Transverse colon (tissue), 4 donors: ENCODE data around the gene SF3B6. TPM values are rescaled to one million over a fixed set of nuclear protein-coding genes. Genes with fewer than 3 reads are reported as not detected.

Source experiments
- DNase-seq: peaks from one replicate; pipeline ENCODE4 v3.0.0-alpha.2; 2019
- H3K27ac ChIP-seq, 4 donors: fragments of 200-600 bp; sonication (generic); 2 replicates each; pipeline ENCODE4 v1.5.1; 2016 to 2018; ENCODE audit warnings: inconsistent platforms in 4 of 4
- H3K27me3 ChIP-seq: fragments of 200-600 bp; sonication (generic); 2 replicates; pipeline ENCODE4 v1.5.1; 2017; ENCODE audit warnings: inconsistent platforms
- H3K36me3 ChIP-seq, 4 donors: fragments of 200-600 bp; sonication (generic); 2 replicates each; pipeline ENCODE4 v1.5.1; 2017 to 2019; ENCODE audit warnings: inconsistent platforms in 4 of 4
- H3K4me1 ChIP-seq, 4 donors: fragments of 200-600 bp; sonication (generic); 2 replicates each; pipeline ENCODE4 v1.5.1; 2017 to 2020; ENCODE audit warnings: inconsistent platforms in 4 of 4
- H3K4me3 ChIP-seq, 4 donors: fragments of 200-600 bp; sonication (generic); 1 replicate in 1 of 4; 2 replicates in 3 of 4; pipeline versions ENCODE4 v1.5.1 to v1.6.1; 2017 to 2019; ENCODE audit warnings: inconsistent platforms in 4 of 4
- H3K9me3 ChIP-seq, 2 donors: fragments of 200-600 bp; sonication (generic); 2 replicates each; pipeline ENCODE4 v1.5.1; 2017 to 2019; ENCODE audit warnings: inconsistent platforms in 2 of 2
- CTCF ChIP-seq, 5 experiments: fragments of 200-600 bp in 3 of 5; fragments of 450-650 bp in 2 of 5; sonication (generic) in 3 of 5; IDR thresholded peaks; 1 replicate in 2 of 5; 2 replicates in 3 of 5; pipeline ENCODE4 v1.5.1; 2016 to 2017; ENCODE audit warnings: antibody characterized with exemption in 5 of 5, inconsistent platforms in 3 of 5, mild to moderate bottlenecking in 2 of 5, moderate library complexity in 1 of 5
- EP300 ChIP-seq: sonication (generic); formaldehyde crosslinking; IDR thresholded peaks from one replicate; pipeline ENCODE4 v1.6.1; 2017; ENCODE audit warnings: antibody characterized with exemption, low read depth
- POLR2A ChIP-seq: fragments of 450-650 bp; IDR thresholded peaks from one replicate; pipeline ENCODE4 v1.6.1; 2016; ENCODE audit warnings: antibody characterized with exemption, mild to moderate bottlenecking, moderate library complexity
- POLR2AphosphoS5 ChIP-seq, 3 donors: sonication (generic); formaldehyde crosslinking; IDR thresholded peaks; one replicate each; pipeline ENCODE4 v1.6.1; 2016; ENCODE audit warnings: antibody characterized with exemption in 3 of 3
- WGBS, 2 donors: methylation state at CpG; one replicate each; pipeline ENCODE4 v1.1.5; 2018; ENCODE audit warnings: low coverage in 1 of 2; 5-methylcytosine and 5-hydroxymethylcytosine counted together
- in situ Hi-C, 4 donors: fragments of 200-750 bp; cut with MboI; loops; one replicate each; pipeline versions ENCODE4 v1.15.0 to v1.15.1; 2017; ENCODE audit warnings: low sequenced_read_pairs in 3 of 4, low pct_ligation_motif_present in 1 of 4, low pct_unique_long_range_greater_than_20kb in 1 of 4
- intact Hi-C: fragments of 100-400 bp; cut with DNase I; formaldehyde crosslinking; loops from one replicate; pipeline ENCODE4 v1.15.1; 2023; ENCODE audit warnings: low total_unique reads
- total RNA-seq, 4 donors: library from RNA; depleted of rRNA; stranded (reverse); fragments of >200 nt; gene quantifications; one replicate each; pipeline ENCODE4 v1.1.0, GENCODE V29; 2016

Gene SF3B6
- 100 to 1,000 TPM in 1 of 4 donors, 10 to 100 TPM in 3; 17.3 to 104 (median 93.2) TPM for total RNA-seq

GRCh38 chr2:24075915-24076848 lies at the start of gene SF3B6:
TSS of gene SF3B6 (minus strand) at chr2:24076326. CDS start at chr2:24076229, 97 bp downstream.
- no peaks in the 10 kb centered on the region for H3K27me3 ChIP-seq
- WGBS, 2 donors: 0 to 1% methylated on average over 3 to 62 of the region's 64 CpGs
- H3K4me3 ChIP-seq: peak within 1 kb of the TSS; percentile 55 to 66 (median 60)
- DNase-seq: peak; percentile 100
- in situ Hi-C loops (loop anchor here in 1 of 4 donors (10.0 kb wide), 1 partner anchor 151 kb away; the partner anchor contains the start of gene ATAD2B), intact Hi-C loops (no loop called here)
- peaks cover 9 to 30% (median 16%) of the 10 kb centered on the region in 4 donors for H3K4me1 ChIP-seq
- peak within 1 kb of the TSS; percentile 90 to 97 (median 93) for H3K27ac ChIP-seq
- TF ChIP-seq POLR2A (peak; percentile 76), CTCF (IDR thresholded peaks at IDR 0.05) (no peak), POLR2AphosphoS5 (IDR thresholded peaks at IDR 0.05) (peak; percentile 84 to 93 (median 86)), EP300 (no peak)
- H3K9me3 ChIP-seq: no peaks in the 10 kb centered on the region
- peaks cover 0 to 22% (median 0%) of the 10 kb centered on the region in 4 donors for H3K36me3 ChIP-seq

DNA sequence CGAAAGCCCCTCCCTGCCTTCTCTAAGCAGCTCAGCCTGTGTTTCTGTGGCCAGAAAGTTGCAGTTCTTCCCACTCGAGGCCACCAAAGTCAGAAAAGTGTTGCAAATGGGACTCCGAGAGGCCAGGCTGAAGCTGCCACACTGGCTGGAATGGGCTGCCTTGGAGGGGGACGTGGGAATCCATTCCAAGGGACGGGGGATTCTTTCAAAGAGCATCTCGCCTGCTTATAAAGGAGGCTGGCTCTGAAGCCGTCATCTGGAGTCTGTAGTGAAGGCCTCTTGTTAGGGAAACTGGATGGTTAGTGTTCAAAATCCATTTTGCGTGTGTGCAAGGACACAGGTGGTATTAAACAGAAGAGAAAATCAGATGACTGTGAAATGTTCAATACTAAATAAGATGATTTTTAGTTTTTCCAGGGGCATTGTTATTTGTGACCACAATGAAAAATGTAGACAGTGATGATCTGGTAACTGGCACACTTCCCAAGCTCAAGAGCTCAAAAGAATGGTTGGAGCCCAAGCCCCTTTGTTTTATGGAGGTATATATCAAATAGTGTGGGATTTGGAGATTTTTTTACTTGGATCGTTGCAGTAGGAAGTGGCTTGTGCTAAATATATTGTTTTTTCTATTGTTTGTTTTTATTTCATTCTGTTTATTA lies 47.9 kb upstream of the SF3B6 start:
- DNase-seq: no peak
- no peak for TF ChIP-seq POLR2A
- no peak for TF ChIP-seq POLR2AphosphoS5 (IDR thresholded peaks at IDR 0.05)
- TF ChIP-seq EP300: no peak
- no peak for TF ChIP-seq CTCF (IDR thresholded peaks at IDR 0.05)
- no peaks in the 10 kb centered on the region for H3K9me3 ChIP-seq
- in situ Hi-C loops: no loop called here
- H3K27me3 ChIP-seq: no peaks in the 10 kb centered on the region
- no peaks in the 10 kb centered on the region for H3K36me3 ChIP-seq
- peak overlapping the region; percentile 70 to 73 (median 73) for H3K4me3 ChIP-seq
- WGBS, 2 donors: 5 to 6% methylated on average over 3 to 9 of the region's 9 CpGs
- intact Hi-C loops: no loop called here
- peak overlapping the region; percentile 87 to 91 (median 88) for H3K27ac ChIP-seq
- H3K4me1 ChIP-seq: peaks cover 0 to 19% (median 8%) of the 10 kb centered on the region in 4 donors

- peaks cover 0 to 19% (median 8%) of the 10 kb centered on the region in 4 donors for H3K4me1 ChIP-seq
- peak within 1 kb of the TSS; percentile 70 to 73 (median 73) for H3K4me3 ChIP-seq
- in situ Hi-C loops: no loop called here
- intact Hi-C loops: no loop called here
- peak; percentile 90 for DNase-seq
- H3K27ac ChIP-seq: peak within 1 kb of the TSS; percentile 87 to 91 (median 88)
- H3K9me3 ChIP-seq: no peaks in the 10 kb centered on the region
- no peaks in the 10 kb centered on the region for H3K27me3 ChIP-seq
- WGBS, 2 donors: 0% methylated on average over 102 of the region's 103 CpGs; no CpG with 5 or more reads in 1 of the 2 donors
- peak; percentile 60 to 88 (median 84) for TF ChIP-seq POLR2AphosphoS5 (IDR thresholded peaks at IDR 0.05)
- TF ChIP-seq CTCF (IDR thresholded peaks at IDR 0.05): no peak
- no peak for TF ChIP-seq EP300
- TF ChIP-seq POLR2A: peak; percentile 72
- H3K36me3 ChIP-seq: no peaks in the 10 kb centered on the region
Observed at GRCh38 chr2:24123195-24123921, 47.2 kb upstream of the SF3B6 start, which contains the start of the genes FAM228B and PFN4. TSS of gene FAM228B (plus strand) at chr2:24123469. CDS start at chr2:24124362, 893 bp downstream. TSS of gene PFN4 (minus strand) at chr2:24123334. CDS start at chr2:24122535, 799 bp downstream.
